ENCODE results near the gene CCDC149. TPM values are rescaled to one million over a fixed set of nuclear protein-coding genes. Genes with fewer than 3 reads are reported as not detected.

The CCDC149 gene
- polyA plus RNA-seq, 2 of the 4 experiments (the other 2 are of a cell fraction): 1.4 to 2.8 TPM

GRCh38 chr4:24809376-24809775 lies 103.5 kb downstream of the CCDC149 start:
- H3K27ac ChIP-seq: no peak overlapping the region
- no peak overlapping the region for H3K4me3 ChIP-seq
- TF ChIP-seq REST (IDR thresholded peaks at IDR 0.05) (no peak), RNF2 (IDR thresholded peaks at IDR 0.05; ENCODE audit: borderline replicate concordance, low read depth) (no peak), KDM5A (IDR thresholded peaks at IDR 0.05) (no peak), HOXA7 (CRISPR knock-in tag; IDR thresholded peaks at IDR 0.05) (no peak), RAD21 (conservative IDR thresholded peaks at IDR 0.05 in 1 of 2, IDR thresholded peaks at IDR 0.05 in 1 of 2) (no peak), ZSCAN20 (CRISPR knock-in tag; IDR thresholded peaks at IDR 0.05) (no peak), FOSB (CRISPR knock-in tag; IDR thresholded peaks at IDR 0.05) (no peak), HDAC2 (IDR thresholded peaks at IDR 0.05) (no peak)
- DNase-seq (ENCODE audit: low read depth in 1 of 2, low spot score in 1 of 2) (peak; percentile 10 to 13), FAIRE-seq (no peak), ATAC-seq (peak; percentile 64 to 79; a peak in 5 of 6 replicates)
- CTCF ChIA-PET: no interaction called here
- H3K4me2 ChIP-seq: no peak overlapping the region
- POLR2A ChIA-PET: no interaction called here
- no peaks in the 10 kb centered on the region for H3K9me3 ChIP-seq
- no peaks in the 10 kb centered on the region for H3K4me1 ChIP-seq
- WGBS (ENCODE audit: missing lambda C conversion rate): 54% methylated on average over 2 of the region's 2 CpGs

- CTCF ChIA-PET: no interaction called here
- 76% methylated on average over 6 of the region's 6 CpGs for WGBS (ENCODE audit: missing lambda C conversion rate)
- no peaks in the 10 kb centered on the region for H3K9me3 ChIP-seq
- TF ChIP-seq KDM5A (IDR thresholded peaks at IDR 0.05): no peak
- no peak for TF ChIP-seq SREBF2 (IDR thresholded peaks at IDR 0.05)
- no peak for TF ChIP-seq TFCP2L1 (CRISPR knock-in tag; IDR thresholded peaks at IDR 0.05)
- no peak for TF ChIP-seq REST (IDR thresholded peaks at IDR 0.05)
- TF ChIP-seq POLR2A (IDR thresholded peaks at IDR 0.05; ENCODE audit: low read length): no peak
- no peak for TF ChIP-seq CHD2 (IDR thresholded peaks at IDR 0.05; ENCODE audit: low read length, partially characterized antibody)
- no peak for TF ChIP-seq MYC (IDR thresholded peaks at IDR 0.05; ENCODE audit: borderline replicate concordance, low read length)
- no peak for TF ChIP-seq FOSL2 (IDR thresholded peaks at IDR 0.05)
- no peak for TF ChIP-seq FOSL2 (CRISPR knock-in tag; IDR thresholded peaks at IDR 0.05)
- ATAC-seq (no peak), DNase-seq (ENCODE audit: low read depth in 1 of 2, low spot score in 1 of 2) (no peak), FAIRE-seq (no peak)
- no peak overlapping the region for H3K4me2 ChIP-seq
- no peaks in the 10 kb centered on the region for H3K4me1 ChIP-seq
- H3K27ac ChIP-seq: no peak overlapping the region
- no peak overlapping the region for H3K4me3 ChIP-seq
- POLR2A ChIA-PET: no interaction called here
Observed at GRCh38 chr4:24808955-24809354, 103.9 kb downstream of the CCDC149 start.

- Histone ChIP-seq H3K9me3 (no peaks in the 10 kb centered on the region), H3K4me2 (no peak overlapping the region), H3K27ac (no peak overlapping the region), H3K4me1 (no peaks in the 10 kb centered on the region), H3K4me3 (no peak overlapping the region)
- ChIA-PET POLR2A (no interaction called here), CTCF (no interaction called here)
- FAIRE-seq (no peak), DNase-seq (ENCODE audit: low read depth in 1 of 2, low spot score in 1 of 2) (no peak), ATAC-seq (no peak)
- no peak for TF ChIP-seq HOXA7 (CRISPR knock-in tag; IDR thresholded peaks at IDR 0.05)
- no peak for TF ChIP-seq EP300 (IDR thresholded peaks at IDR 0.05)
- no peak for TF ChIP-seq RFX5 (IDR thresholded peaks at IDR 0.05)
- TF ChIP-seq HMGXB4 (CRISPR knock-in tag; IDR thresholded peaks at IDR 0.05; ENCODE audit: borderline replicate concordance): no peak
- TF ChIP-seq HDAC2 (IDR thresholded peaks at IDR 0.05): no peak
- no peak for TF ChIP-seq TP53 (CRISPR knock-in tag; IDR thresholded peaks at IDR 0.05)
- TF ChIP-seq RARB (CRISPR knock-in tag; IDR thresholded peaks at IDR 0.05): no peak
- TF ChIP-seq MAX (IDR thresholded peaks at IDR 0.05): no peak
- TF ChIP-seq EHMT2 (IDR thresholded peaks at IDR 0.05; ENCODE audit: low read depth): no peak
- no peak for TF ChIP-seq CTCF (IDR thresholded peaks at IDR 0.05)
- WGBS (ENCODE audit: missing lambda C conversion rate): 96% methylated on average over 11 of the region's 14 CpGs
Observed at GRCh38 chr4:24808261-24808660, 104.6 kb downstream of the CCDC149 start.
